Neural cell (in vitro differentiated cells): ENCODE measurements around the gene PDIA6.

Experiments used
- CTCF ChIP-seq: fragments of 450-650 bp; IDR thresholded peaks from 2 replicates; pipeline ENCODE4 v1.5.1; 2014; ENCODE audit warnings: antibody characterized with exemption, mild to moderate bottlenecking, moderate library complexity; ENCODE audit not compliant: poor library complexity, severe bottlenecking
- EZH2 ChIP-seq: fragments of 200-600, 300-800 bp; shearing (Covaris generic), sonication (generic); IDR thresholded peaks from 2 replicates; pipeline ENCODE4 v1.6.1; 2014; ENCODE audit warnings: antibody characterized with exemption, low read length, borderline replicate concordance, mild to moderate bottlenecking; ENCODE audit not compliant: insufficient read depth, poor library complexity, severe bottlenecking
- POLR2AphosphoS5 ChIP-seq: IDR thresholded peaks from 2 replicates; pipeline ENCODE4 v1.6.1; 2012
- RAD21 ChIP-seq: fragments of 450-650 bp; conservative IDR thresholded peaks from 2 replicates; pipeline ENCODE4 v1.6.1; 2014; ENCODE audit warnings: antibody characterized with exemption, mild to moderate bottlenecking, moderate library complexity

DNA sequence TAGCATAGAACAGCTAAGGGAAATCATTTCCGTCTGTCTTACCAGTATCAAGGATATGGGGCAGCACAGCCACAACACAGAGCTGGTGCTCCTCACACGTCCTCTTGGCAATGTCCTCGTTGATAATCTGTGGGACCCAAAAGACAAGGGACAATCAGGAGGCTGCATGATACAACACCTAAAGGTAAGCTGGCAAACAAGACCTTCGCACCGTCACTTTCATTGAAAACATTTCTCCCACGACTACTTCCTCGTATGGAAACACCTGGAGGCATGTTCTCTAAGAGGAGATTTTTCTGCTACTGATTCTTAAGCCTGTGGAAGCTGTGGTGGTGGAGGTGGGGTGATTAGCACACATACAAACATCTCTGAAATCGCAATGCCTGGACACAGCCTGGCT is 23.7 kb downstream of the PDIA6 start:
- TF ChIP-seq CTCF, result no peak
- no peak for TF ChIP-seq RAD21
- TF ChIP-seq EZH2, result no peak
- TF ChIP-seq POLR2AphosphoS5, result no peak
